Measurements from ENCODE around the gene ZNF710. TPM values are rescaled to one million over a fixed set of nuclear protein-coding genes. Genes with fewer than 3 reads are reported as not detected.

ZNF710 gene
- total RNA-seq, 1 experiment from 2014 or later: 40.7 TPM

- whole genome bisulfite sequencing (ENCODE audit: extremely low coverage, insufficient read length, low lambda C conversion rate): no CpG with 5 or more reads among the region's 21 CpGs
- H3K27ac ChIP-seq (ENCODE audit: insufficient read length, low read depth, low read length): no peak overlapping the region
- no peak overlapping the region for H3K9ac ChIP-seq (ENCODE audit: extremely low read depth, insufficient read length, low read length)
Measured at GRCh38 chr15:90059208-90059985, 58.3 kb downstream of the ZNF710 start.

More at GRCh38 chr15:90059208-90059985, 58.3 kb downstream of the ZNF710 start:
- peak overlapping the region; percentile 65 for H2BK5ac ChIP-seq (ENCODE audit: insufficient read length, low read length)
- H4K5ac ChIP-seq (ENCODE audit: insufficient read length, low read depth, low read length): no peak overlapping the region
- no peak overlapping the region for H4K8ac ChIP-seq (replicated peaks; ENCODE audit: insufficient read length, low read depth, low read length)
- no peak overlapping the region for H3K23ac ChIP-seq (ENCODE audit: insufficient read length, low read depth, low read length)
- no peak overlapping the region for H3K4me3 Mint-ChIP-seq
- H3K79me2 ChIP-seq (ENCODE audit: insufficient read depth, low read length): no peaks in the 10 kb centered on the region
- no peak overlapping the region for H2BK120ac ChIP-seq (ENCODE audit: low read depth, low read length, poor library complexity, severe bottlenecking)
- peak overlapping the region; percentile 49 for H4K91ac ChIP-seq (ENCODE audit: insufficient read length, low read depth, low read length)
- H2AFZ ChIP-seq (ENCODE audit: low read length): no peak overlapping the region
- no peak for TF ChIP-seq CTCF (conservative IDR thresholded peaks at IDR 0.05)
- no peak overlapping the region for H2BK12ac ChIP-seq (ENCODE audit: insufficient read length, low read depth, low read length)
- no peaks in the 10 kb centered on the region for H3K9me3 ChIP-seq (ENCODE audit: control insufficient read depth, low read depth, low read length)
- H2AK5ac ChIP-seq (ENCODE audit: insufficient read length, low read length): no peak overlapping the region
- no peaks in the 10 kb centered on the region for H3K27me3 Mint-ChIP-seq (ENCODE audit: low read depth)
- H2BK15ac ChIP-seq (ENCODE audit: low read depth, low read length): no peak overlapping the region
- H3K4me1 Mint-ChIP-seq: peaks cover 54 to 58% of the 10 kb centered on the region in 2 experiments
- H4K20me1 ChIP-seq (ENCODE audit: control insufficient read depth, insufficient read depth, insufficient read length): peaks cover 2% of the 10 kb centered on the region
- H3K56ac ChIP-seq (ENCODE audit: insufficient read length, low read depth, low read length): no peak overlapping the region
- H3K4me2 ChIP-seq (ENCODE audit: insufficient read depth, insufficient read length, low read length): no peak overlapping the region
- H3K4me1 ChIP-seq (ENCODE audit: insufficient read depth, low read length): peaks cover 20% of the 10 kb centered on the region; the same call in 1 of the 2 replicates
- 0 out of 7 replicates have a peak, but pooled peaks cover 0 to 4% (median 0%) of the 10 kb centered on the region in 3 experiments for H3K36me3 Mint-ChIP-seq (ENCODE audit: insufficient read depth in 1 of 3, low read depth in 3 of 3)
- H3K27ac Mint-ChIP-seq: peak overlapping the region; percentile 86 to 95 (median 93)
- H3T11ph ChIP-seq (ENCODE audit: low read length): no peak overlapping the region
- no peak overlapping the region for H3K4ac ChIP-seq (ENCODE audit: low read depth, low read length)
- peak overlapping the region; percentile 27 for H3K14ac ChIP-seq (ENCODE audit: insufficient read depth, low read length)
- H3K9me3 Mint-ChIP-seq: no peaks in the 10 kb centered on the region; a peak in 1 of 5 replicates
- peak; percentile 84 for DNase-seq
- H3K18ac ChIP-seq (ENCODE audit: insufficient read length, low read depth, low read length): peak overlapping the region; percentile 38
- no peaks in the 10 kb centered on the region for H3K27me3 ChIP-seq (ENCODE audit: insufficient read depth, low read length)
- no peak overlapping the region for H2BK20ac ChIP-seq (ENCODE audit: low read depth, low read length, poor library complexity, severe bottlenecking)
- no peaks in the 10 kb centered on the region for H3K79me1 ChIP-seq (ENCODE audit: insufficient read depth, low read depth, low read length, poor library complexity, severe bottlenecking)
- H3K23me2 ChIP-seq (ENCODE audit: insufficient read length, low read depth, low read length, poor library complexity, severe bottlenecking): no peaks in the 10 kb centered on the region
